HEK293T (cell line): Measurements from ENCODE around the gene BIN1.

Experiments
- ARNT ChIP-seq: fragments of 450-650 bp; IDR thresholded peaks from 2 replicates; pipeline ENCODE4 v1.6.1; 2017; ENCODE audit warnings: mild to moderate bottlenecking
- BHLHE40 ChIP-seq: fragments of 450-650 bp; IDR thresholded peaks from 2 replicates; pipeline ENCODE4 v1.6.1; 2016; ENCODE audit warnings: mild to moderate bottlenecking, moderate library complexity, borderline replicate concordance
- ELF4 ChIP-seq: fragments of 450-650 bp; IDR thresholded peaks from 2 replicates; pipeline ENCODE4 v1.6.1; 2017; ENCODE audit warnings: antibody characterized with exemption
- FOXA1 ChIP-seq: fragments of 450-650 bp; IDR thresholded peaks from 2 replicates; pipeline ENCODE4 v1.6.1; 2016; ENCODE audit warnings: mild to moderate bottlenecking
- FOXK2 ChIP-seq: fragments of 450-650 bp; IDR thresholded peaks from 2 replicates; pipeline ENCODE4 v1.6.1; 2016; ENCODE audit warnings: mild to moderate bottlenecking
- FOXM1 ChIP-seq: fragments of 450-650 bp; IDR thresholded peaks from 2 replicates; pipeline ENCODE4 v1.6.1; 2017; ENCODE audit warnings: mild to moderate bottlenecking, borderline replicate concordance
- NFRKB ChIP-seq: fragments of 450-650 bp; IDR thresholded peaks from 2 replicates; pipeline ENCODE4 v1.6.1; 2016; ENCODE audit warnings: mild to moderate bottlenecking, moderate library complexity
- PKNOX1 ChIP-seq: fragments of 450-650 bp; IDR thresholded peaks from 2 replicates; pipeline ENCODE4 v1.6.1; 2016
- SP1 ChIP-seq: fragments of 450-650 bp; IDR thresholded peaks from 2 replicates; pipeline ENCODE4 v1.6.1; 2017
- SUZ12 ChIP-seq: fragments of 450-650 bp; IDR thresholded peaks from 2 replicates; pipeline ENCODE4 v1.6.1; 2016; ENCODE audit warnings: mild to moderate bottlenecking
- TARDBP ChIP-seq: fragments of 450-650 bp; IDR thresholded peaks from 2 replicates; pipeline ENCODE4 v1.6.1; 2016
- ZNF384 ChIP-seq: fragments of 450-650 bp; IDR thresholded peaks from 2 replicates; pipeline ENCODE4 v1.6.1; 2016

- no peak for TF ChIP-seq SP1
- TF ChIP-seq SUZ12: no peak
- TF ChIP-seq TARDBP: peak; percentile 58
- no peak for TF ChIP-seq BHLHE40
- TF ChIP-seq ZNF384: no peak
- no peak for TF ChIP-seq NFRKB
- TF ChIP-seq ELF4: no peak
- TF ChIP-seq FOXM1: no peak
- no peak for TF ChIP-seq PKNOX1
- TF ChIP-seq FOXA1: no peak
- no peak for TF ChIP-seq ARNT
- no peak for TF ChIP-seq FOXK2
Observed at GRCh38 chr2:127043367-127044164, 63.4 kb downstream of the BIN1 start.
